ENCODE results near the gene ACOXL.
"Not testable (repeated sequence)": the region's sequence is repeated elsewhere in the genome, so short reads cannot be mapped to it uniquely, and the experiment has no call there.

ACOXL gene

DNA sequence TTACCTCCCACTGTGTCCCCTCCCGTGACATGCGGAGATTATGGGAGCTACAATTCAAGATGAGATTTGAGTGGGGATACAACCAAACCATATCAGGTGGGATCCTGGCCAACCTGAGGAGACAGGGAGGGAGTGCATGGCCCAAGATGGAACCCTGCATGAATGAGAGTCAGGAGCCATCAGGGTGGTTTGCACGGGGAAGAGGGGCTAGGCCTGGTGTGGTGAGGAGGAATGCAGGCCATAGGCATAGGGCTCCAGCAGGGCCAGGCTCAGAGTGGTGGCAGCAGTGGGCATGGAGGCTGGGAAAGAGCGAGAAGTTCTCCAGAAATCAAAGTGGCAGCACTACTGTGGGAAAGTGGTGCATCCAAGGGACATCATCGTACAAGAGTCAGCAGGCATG lies 314.3 kb downstream of the ACOXL start:
- DNase-seq = no peak

- no peak for DNase-seq
Measured at GRCh38 chr2:111048856-111049768, 316.7 kb downstream of the ACOXL start.

- no peak for DNase-seq
Measured at GRCh38 chr2:111049792-111050640, 317.6 kb downstream of the ACOXL start.

DNA sequence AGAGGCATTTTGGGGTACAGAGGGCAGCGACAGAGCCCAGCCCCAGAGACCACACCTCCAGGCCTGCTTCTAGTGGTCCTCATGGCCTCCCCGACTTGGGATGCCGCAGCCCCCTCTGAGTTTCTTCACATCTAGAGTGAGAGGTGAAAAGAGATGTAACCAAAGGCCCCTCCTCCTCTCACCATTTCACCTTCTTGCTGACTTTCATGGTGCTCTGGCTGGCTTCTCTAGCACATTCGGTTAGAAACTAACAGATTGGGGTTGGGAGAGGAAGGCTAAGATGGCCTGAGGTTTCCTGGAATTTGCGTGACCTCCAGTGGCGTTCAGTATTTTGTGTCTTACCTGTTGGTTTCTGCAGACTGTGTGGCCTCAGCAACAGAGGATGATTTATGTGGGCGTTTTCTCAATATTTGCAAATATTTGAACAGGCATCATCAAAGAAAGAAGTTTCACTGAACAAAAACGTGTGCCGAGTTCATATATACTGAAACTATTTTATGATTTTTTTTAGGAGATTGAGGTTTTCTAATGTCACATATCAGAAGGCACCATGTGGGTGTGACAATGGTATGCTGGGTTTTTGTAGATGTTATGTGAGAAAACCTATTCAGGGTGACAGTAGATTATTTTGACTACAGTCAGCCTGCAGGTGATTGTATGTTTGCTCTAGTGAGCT lies 318.5 kb downstream of the ACOXL start:
- DNase-seq = no peak

- no peak for DNase-seq
Measured at GRCh38 chr2:111052621-111053020, 320.2 kb downstream of the ACOXL start.

DNA sequence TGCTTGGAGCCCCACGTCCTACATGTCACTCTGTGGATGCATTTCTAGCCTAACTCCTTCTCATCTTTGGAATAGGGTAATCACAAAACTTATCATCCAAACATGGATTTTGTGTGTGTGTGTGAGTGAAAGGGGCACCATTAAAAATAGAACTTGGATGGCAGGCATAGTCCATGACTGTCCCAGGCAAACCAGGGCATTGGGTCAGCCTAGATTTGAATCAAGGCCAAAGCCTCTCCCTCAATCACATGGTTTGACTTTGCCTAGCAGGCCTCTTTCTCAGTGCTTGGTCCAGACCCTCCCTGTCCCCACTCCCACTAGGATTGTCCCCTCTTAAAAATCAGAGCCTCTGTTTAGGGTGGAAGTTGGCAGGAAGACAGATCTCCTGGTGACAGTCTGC lies 320.9 kb downstream of the ACOXL start:
- DNase-seq = no peak

GRCh38 chr2:111053825-111054515 lies 321.6 kb downstream of the ACOXL start:
- DNase-seq = no peak

DNA sequence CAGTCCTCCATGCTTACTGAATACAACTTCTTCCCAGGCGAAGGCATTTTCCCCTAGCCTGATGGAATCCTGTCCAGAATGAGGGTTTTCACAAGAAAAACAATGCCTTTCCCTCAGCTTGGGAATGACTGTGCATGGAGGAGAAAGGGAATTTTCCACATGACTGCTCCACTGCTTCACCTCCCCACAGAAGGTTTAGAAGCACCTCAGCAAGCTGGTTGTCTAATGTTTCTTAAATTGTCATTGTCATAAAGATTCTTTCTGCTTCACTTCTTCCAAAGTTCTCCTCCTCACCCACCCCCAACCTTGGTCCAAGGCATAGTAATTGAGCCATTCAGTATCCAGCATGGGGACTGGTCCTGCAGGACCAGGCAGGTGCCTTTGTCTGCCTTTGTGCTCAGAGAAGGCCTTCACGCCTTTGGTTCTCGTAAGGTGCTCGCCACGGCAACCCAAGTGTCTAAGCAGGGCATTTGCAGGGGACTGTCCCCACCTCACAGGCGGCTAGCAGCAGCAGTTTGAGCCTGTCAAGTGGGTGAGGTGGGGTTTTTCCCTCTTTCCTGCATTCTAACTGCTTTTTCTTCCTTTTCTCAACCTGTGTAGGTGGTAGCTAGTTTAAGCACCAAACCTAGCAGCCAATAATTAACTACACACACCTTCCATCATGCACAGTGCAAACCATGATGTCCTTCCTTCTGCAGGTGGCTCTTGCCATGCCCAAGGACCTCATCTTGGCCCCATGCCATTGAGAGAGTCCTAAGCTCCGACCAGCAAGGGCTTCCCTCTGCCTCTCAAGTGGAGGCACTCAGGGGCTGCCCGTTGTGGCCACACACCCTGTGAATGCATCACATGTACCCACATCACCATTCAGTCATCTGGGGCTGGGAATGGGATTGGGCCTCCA lies 322.7 kb downstream of the ACOXL start:
- DNase-seq = no peak

DNA sequence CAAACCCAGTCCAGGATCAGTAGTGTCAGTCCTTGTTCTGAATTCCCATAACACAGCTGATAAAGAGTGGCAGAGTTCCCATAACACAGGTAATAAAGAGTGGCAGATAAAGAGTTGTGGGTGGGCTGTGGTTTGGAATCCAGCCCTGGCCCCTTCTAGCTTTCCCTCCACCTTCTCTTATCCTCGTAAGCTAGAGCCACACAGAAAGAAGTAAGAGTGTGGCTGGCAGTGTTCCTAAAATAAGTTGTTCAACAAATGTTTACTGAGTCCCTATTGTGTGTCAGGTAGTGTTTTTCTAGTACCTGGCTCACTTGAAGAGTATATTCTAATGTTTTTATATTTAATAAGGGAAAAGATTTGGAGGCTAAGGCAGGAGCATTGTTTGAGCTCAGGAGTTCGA lies 323.4 kb downstream of the ACOXL start:
- DNase-seq = no peak

DNA sequence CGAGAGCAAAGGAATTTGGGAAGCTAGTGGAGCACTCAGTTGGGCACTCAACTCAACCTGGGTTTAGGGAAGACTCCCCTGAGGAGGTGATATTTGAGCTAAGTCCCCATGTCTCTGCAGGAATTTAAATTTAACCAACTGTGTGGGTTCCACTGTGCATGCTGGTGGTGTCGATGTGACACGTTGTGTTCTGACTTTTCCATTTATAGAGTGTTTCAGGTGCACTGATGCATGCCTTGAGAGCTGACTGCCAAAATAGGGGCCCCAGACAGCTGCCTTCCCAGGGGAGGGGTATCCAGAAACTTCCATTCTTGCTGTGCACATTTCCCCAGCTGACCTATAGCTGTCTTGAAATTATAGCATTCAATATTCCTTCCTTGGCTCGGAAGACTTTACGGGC lies 324.7 kb downstream of the ACOXL start:
- DNase-seq = no peak

DNA sequence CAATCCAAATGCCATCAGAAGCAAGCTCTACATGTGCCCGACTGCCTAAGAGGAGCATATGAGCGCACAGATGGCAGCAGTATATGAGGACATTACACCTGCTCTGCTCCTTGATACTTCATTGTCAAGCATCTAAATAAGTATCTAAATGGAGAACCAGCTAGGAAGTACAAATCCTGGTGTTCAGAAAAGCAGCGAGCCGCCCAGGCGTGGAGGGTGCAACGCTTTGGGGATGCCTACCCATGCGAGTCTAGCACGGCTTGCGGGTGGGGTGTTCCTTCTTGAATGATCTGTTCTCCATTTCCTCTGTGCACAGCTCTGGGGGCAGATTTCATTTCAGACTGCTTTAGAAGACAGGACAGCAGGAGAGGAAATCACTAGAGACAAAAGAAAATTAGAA lies 325.3 kb downstream of the ACOXL start:
- no peak for DNase-seq

- DNase-seq = no peak
Measured at GRCh38 chr2:111058264-111058663, 325.9 kb downstream of the ACOXL start.

- no peak for DNase-seq
Measured at GRCh38 chr2:111061191-111061590, 328.8 kb downstream of the ACOXL start.

GRCh38 chr2:111062417-111062816 lies 330.0 kb downstream of the ACOXL start:
- no peak for DNase-seq

DNA sequence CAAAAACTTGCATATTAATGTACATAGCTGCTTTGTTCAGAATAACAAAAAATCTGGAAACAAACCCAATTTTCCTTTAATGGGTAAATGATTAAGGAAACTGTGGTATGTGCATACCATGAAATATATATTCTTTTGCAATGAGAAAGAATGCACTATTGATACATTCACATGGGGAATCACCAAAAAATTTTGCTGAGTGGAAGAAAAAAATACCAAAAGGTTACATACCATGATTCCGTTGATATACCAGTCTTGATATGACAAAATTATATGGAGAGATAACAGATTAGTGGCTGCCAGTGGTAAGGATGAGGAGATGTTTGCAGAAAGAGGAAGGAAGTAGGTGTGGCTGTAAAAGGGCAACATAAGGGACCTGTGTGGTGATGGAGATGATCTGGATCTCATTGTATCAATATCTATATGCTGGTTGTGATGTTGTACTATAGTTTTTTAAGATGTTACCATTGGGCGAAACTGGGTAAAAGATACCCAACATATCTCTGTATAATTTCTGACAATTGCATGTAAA lies 333.8 kb downstream of the ACOXL start:
- DNase-seq = no peak

DNA sequence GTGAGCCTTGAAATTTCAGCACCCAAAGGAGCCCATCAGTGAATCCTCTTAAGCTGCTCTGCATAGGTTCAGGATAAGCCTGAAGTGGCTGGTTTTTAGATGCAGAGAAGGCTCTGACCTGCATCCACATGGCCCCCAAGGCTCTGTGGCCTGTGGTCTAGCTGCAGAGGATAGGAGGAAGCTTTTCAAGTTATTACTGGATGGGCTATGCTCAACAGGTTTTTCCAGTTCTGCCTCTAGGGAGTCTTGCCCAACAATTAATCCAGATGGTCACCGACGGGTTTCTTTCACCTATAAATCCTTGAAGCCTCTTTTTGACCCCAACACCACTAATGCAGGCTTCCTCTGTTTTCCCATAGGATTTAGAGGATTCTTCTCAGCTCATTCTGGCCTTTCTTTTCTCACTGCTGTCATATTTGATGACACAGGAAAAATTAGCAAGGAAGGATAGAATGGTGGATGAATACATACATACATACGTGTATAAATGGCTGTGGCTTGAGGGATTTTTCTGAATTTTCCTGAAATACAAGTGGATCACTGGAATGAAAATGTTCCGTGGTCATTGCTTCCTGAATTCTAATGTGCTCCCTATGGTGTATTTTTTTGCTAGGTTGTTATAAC lies 336.2 kb downstream of the ACOXL start:
- no peak for DNase-seq

- DNase-seq = no peak
Measured at GRCh38 chr2:111069722-111070121, 337.3 kb downstream of the ACOXL start.

- no peak for DNase-seq
Measured at GRCh38 chr2:111071600-111072171, 339.3 kb downstream of the ACOXL start.

- no peak for DNase-seq
Measured at GRCh38 chr2:111072220-111072871, 340.0 kb downstream of the ACOXL start.

DNA sequence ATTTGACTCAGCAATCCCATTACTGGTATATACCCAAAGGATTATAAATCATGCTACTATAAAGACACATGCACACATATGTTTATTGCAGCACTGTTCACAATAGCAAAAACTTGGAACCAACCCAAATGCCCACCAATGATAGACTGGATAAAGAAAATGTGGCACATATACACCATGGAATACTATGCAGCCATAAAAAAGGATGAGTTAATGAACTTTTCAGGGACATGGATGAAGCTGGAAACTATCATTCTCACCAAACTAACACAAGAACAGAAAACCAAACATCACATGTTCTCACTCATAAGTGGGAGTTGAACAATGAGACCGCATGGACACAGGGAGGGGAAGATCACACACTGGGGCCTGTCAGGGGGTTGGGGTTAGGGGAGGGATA lies 350.3 kb downstream of the ACOXL start:
- DNase-seq = not testable (repeated sequence)

All from NCI-H2081 treated with DMSO at 0.1 percent for 48 hours (cell line).